HS-27A (cell line): ENCODE measurements around the gene ZNF835.

Source experiments
- DNase-seq: peaks from one replicate; pipeline ENCODE4 v3.0.0-alpha.2; 2012; ENCODE audit warnings: low read depth, missing footprints

The ZNF835 gene

DNA sequence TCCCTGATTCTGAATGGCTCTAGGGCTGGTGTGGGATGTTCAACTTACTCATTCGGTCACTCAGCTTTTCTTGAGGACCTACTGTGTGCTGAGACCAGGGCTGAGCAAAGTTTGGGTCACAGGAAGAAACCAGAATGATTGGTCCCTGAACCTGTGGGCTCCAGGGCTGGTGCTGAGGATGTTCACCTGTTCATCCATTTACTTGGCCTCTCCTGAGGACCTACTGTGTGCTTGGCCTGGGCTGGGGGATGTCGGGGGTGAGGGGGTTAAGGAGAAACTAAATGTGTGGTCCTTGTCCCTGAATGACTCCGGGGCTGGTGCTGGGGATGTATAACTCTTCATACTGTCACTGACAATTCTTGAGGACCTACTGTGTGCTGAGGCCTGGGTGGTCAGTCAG lies 10.3 kb downstream of the ZNF835 start:
- DNase-seq, result no peak

- DNase-seq, result no peak
Measured at GRCh38 chr19:56660381-56661107, 11.0 kb downstream of the ZNF835 start.

DNA sequence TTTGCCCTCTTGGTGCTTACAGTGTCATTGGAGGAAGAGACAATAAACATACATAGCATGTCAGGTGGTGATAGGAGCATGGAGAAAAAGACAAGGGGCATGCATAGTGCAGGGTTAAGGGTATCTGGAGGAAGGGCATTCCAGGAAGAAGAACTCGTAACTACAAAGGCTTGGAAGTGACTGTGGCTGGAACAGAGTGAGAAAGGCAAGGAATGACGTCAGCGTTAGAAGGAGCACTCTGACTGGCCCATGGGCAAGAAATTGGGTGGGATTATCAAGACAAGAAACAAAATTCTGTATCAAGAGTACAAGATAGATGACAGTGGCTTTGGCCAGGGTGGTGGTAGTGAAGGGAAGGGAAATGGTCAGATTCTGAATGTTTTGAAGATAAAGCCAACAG lies 17.4 kb downstream of the ZNF835 start:
- DNase-seq, result no peak

DNA sequence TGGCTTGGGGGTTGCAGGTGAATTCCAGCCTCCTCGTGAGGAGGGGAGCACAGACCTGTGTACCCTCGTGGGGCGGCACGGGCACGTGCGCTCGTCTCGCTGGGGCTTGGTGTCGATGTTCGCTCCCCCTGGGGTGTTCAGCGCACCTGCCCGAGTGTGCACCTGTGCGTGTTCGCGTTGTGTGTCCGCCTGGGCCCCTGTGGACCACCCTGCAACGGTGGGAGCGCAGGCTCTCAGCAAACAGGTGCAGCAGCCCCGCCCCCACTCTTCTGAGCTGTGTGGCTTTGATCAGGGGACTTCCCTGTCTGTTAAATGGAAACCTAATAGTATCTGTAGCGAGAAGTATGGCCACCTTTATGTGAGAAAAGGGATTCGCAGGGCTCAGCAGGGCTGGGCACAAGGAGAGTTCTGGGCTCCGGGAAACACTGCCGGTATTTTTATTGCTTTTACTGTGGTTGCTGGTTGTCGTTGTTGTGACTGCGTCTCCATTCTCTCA lies 28.0 kb downstream of the ZNF835 start:
- DNase-seq, result no peak

DNA sequence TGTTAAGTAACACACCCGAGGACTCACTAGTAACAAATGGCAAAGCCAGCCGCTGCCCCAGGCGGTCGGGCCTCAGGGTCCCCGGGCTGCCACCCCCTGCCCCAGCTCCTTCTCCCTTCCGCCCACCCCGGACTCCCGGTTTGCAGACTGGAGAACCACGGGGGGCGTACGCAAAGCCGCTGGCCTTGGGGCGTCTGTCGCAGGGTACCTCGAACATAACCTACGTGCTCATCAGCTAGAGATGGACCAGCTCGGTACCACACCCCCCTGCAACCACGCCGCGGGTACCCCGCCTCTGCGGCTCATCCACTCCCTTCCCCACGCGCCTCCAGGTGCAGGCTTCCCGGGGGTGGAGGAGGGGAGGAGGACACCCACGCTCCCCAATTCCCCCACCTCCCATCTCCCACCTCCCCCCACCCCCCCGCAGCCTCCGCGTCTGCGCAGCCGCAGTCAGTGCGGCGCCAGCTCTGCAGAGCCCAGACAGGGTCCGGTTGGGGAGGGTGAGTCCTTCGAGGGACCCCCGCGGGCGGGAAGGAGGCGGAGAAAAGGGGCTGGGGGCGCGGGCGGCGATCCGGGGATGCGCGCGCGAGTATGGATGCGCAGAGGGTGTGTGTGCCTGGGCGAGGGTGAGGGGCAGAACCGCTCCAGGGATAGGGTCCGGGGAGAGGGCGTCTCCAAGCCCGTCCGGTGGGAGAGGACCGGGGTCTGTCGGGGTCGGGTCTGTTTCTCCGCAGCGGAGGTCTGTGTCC lies 28.7 kb downstream of the ZNF835 start, which contains the start of gene SMIM17:
TSS of gene SMIM17 (plus strand) at position 449 of the 749 bp plus-strand sequence. CDS start 2,509 bp downstream, outside the sequence.
- DNase-seq, result no peak

GRCh38 chr19:56639217-56639616 lies 32.3 kb downstream of the ZNF835 start:
- DNase-seq, result no peak

DNA sequence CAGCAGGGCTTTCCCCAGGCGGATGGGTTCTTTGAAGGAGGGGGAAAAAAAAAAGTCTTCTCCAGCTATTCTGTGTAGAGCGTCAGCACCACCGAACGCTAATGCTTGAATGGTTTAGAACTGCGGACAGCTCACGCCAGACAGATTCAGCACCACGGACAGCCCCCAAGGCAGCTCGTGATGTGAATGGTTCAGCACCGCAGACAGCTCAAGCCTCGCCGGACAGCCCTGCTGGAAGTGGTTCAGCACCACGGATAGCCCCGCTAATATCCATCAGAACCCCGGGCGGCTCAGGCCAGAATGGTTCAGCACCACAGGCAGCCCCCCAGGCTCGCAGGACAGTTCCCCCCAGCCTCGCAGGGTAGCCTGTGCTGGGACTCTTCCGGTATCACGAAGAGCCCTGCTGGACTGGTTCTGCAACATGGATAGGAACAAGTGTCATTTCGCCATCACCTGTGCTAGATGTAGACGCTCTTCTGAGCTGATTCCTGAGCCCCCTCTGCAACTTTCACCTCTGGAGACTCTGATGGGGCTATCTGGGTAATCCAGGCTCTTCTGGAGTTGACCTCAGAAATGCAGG lies 33.5 kb downstream of the ZNF835 start:
- peak; percentile 3 for DNase-seq

GRCh38 chr19:56633021-56633420 lies 38.5 kb downstream of the ZNF835 start:
- DNase-seq, result no peak

- DNase-seq, result no peak
Measured at GRCh38 chr19:56625708-56626107, 45.8 kb downstream of the ZNF835 start.

GRCh38 chr19:56623006-56623405 lies 48.6 kb downstream of the ZNF835 start:
- no peak for DNase-seq

DNA sequence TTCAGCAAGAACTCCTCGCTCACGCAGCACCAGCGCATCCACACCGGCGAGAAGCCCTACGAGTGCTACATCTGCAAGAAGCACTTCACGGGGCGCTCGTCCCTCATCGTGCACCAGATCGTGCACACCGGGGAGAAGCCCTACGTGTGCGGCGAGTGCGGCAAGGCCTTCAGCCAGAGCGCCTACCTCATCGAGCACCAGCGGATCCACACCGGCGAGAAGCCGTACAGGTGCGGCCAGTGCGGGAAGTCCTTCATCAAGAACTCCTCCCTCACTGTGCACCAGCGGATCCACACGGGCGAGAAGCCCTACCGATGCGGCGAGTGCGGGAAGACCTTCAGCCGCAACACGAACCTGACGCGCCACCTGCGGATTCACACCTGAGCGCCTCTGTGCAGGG lies 49.2 kb downstream of the ZNF835 start:
- DNase-seq, result no peak

DNA sequence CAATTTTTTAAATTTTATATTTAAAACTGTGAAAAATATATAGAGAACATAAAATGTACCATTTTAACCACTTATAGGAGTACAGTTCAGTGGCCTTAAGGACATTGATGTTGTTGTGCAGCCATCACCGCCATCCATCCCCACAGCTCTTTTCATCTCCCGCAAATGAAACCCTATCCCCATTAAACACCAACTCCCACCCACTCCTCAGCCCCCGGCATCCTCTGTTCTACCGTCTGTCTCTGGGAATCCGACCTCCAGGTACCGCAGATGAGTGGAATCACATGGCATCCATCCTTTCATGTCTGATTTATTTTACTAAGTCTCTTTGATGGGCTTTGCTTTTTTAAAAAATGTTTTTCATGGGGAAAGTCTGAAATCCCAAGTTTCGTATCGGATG lies 52.4 kb downstream of the ZNF835 start:
- DNase-seq, result no peak

DNA sequence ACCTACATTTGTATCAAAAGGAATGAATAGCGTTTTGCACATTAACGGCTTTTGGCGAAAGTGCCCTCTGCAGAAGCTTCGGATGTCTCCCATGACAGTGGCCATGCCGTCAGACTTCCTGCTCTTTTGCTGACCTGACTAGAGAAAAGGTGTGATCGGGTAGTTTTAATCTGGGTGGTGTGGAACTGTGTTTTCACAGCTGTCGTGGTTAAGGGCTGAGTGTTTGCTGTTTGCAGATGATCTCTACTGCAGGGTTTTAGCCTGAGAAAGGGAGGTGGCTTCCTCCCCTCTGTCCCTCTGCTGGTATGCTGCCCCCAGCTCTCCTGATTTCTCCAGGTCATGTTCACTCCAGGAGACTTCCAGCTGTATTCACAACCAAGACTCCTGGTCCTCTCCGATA lies 54.0 kb downstream of the ZNF835 start:
- no peak for DNase-seq

- no peak for DNase-seq
Measured at GRCh38 chr19:56613639-56614038, 57.9 kb downstream of the ZNF835 start.

DNA sequence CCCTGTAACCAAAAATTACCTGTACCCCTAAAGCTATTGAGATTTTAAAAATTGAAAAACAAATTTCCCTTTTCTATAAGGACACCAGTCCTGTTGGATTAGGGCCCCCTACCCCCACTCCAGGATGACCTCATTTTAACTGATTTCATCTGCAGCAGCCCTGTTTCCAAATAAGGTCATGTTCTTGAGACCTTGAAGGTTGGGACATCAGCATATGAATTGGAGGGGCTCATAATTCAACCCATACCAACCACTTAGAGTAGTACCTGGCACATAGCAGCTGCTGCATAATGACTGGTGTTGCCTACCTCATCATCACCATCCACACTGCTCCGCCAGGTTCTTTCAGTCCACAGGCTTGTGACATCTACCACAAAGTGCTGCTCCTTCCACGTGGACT lies 58.8 kb downstream of the ZNF835 start:
- DNase-seq, result no peak
